Measurements from ENCODE around the gene PPP4R1. TPM values are rescaled to one million over a fixed set of nuclear protein-coding genes. Genes with fewer than 3 reads are reported as not detected.

PPP4R1 gene
- total and polyA plus RNA-seq, 2 of the 4 experiments (the other 2 are of a cell fraction): 80.6 to 123 TPM

- no peak overlapping the region for H2AFZ ChIP-seq (replicated peaks; ENCODE audit: low read length, poor library complexity)
- H3K9me1 ChIP-seq (ENCODE audit: insufficient read depth, low read length): peaks cover 7% of the 10 kb centered on the region; the same call in 1 of the 2 replicates
- POLR2A ChIA-PET (ENCODE audit: unreplicated experiment): no interaction called here
- H3K18ac ChIP-seq (ENCODE audit: low read depth, low read length): peak overlapping the region; percentile 22; the same call in 1 of the 2 replicates
- peaks cover 13 to 17% of the 10 kb centered on the region in 2 experiments; a peak in 3 of 4 replicates for H3K79me1 ChIP-seq (ENCODE audit: low read depth in 1 of 2, low read length in 2 of 2)
- peak overlapping the region; percentile 93; the same call in 1 of the 2 replicates for H2BK20ac ChIP-seq (ENCODE audit: low read depth, low read length)
- dilution Hi-C loops (cut with HindIII; ENCODE audit: low sequenced_read_pairs, unreplicated experiment) (no loop called here), in situ Hi-C loops (cut with MboI; ENCODE audit: low sequenced_read_pairs) (no loop called here), intact Hi-C loops (cut with micrococcal nuclease) (no loop called here)
- peaks cover 4% of the 10 kb centered on the region; the same call in 1 of the 2 replicates for H4K20me1 ChIP-seq (ENCODE audit: insufficient read depth, low read length)
- no peaks in the 10 kb centered on the region for H3K27me3 ChIP-seq (ENCODE audit: control insufficient read depth, insufficient read depth, low read length)
- no peak overlapping the region for H3K9ac ChIP-seq (ENCODE audit: low read depth, low read length)
- BruUV-seq (replicated peaks): no TSS peak
- no peak overlapping the region for H4K91ac ChIP-seq (ENCODE audit: insufficient read depth, low read depth, low read length)
- peak overlapping the region; percentile 6; the same call in 1 of the 2 replicates for H3K4ac ChIP-seq (ENCODE audit: low read depth, low read length)
- no peak overlapping the region for H4K5ac ChIP-seq (ENCODE audit: low read depth, low read length)
- peak overlapping the region in 1 of 2 experiments; percentile 68; a peak in 2 of 4 replicates for H4K8ac ChIP-seq (ENCODE audit: low read depth in 2 of 2, low read length in 2 of 2)
- 0 out of 2 replicates have a peak overlapping the region, but pooled peaks have one; percentile 6 for H3K14ac ChIP-seq (replicated peaks; ENCODE audit: low read depth, low read length)
- CTCF ChIA-PET: interaction anchor here (0.6 to 1.8 kb wide), 3 partner anchors 13 to 485 kb away, joined by 3 to 6 read pairs (median 4); no protein-coding TSS in a partner anchor
- H3K27ac ChIP-seq (ENCODE audit: insufficient read depth, low read length): peak overlapping the region; percentile 83
- no peak overlapping the region; the same call in 1 of the 2 replicates for H3K23ac ChIP-seq (ENCODE audit: low read depth, low read length)
- H2BK15ac ChIP-seq (ENCODE audit: low read depth, low read length): no peak overlapping the region
- H3K4me3 ChIP-seq (ENCODE audit: insufficient read depth, low read depth, low read length): no peak overlapping the region
- peak overlapping the region; percentile 58; the same call in 1 of the 2 replicates for H3K56ac ChIP-seq (ENCODE audit: extremely low read depth, insufficient read depth, low read length)
- TF ChIP-seq MAFK (IDR thresholded peaks at IDR 0.05; ENCODE audit: low read depth, low read length) (no peak), FOS (IDR thresholded peaks at IDR 0.05; ENCODE audit: low read depth, low read length) (peak; percentile 55; the same call in 1 of the 2 replicates)
- no peak overlapping the region for H2AK5ac ChIP-seq (ENCODE audit: low read depth, low read length)
- peak; percentile 77 for ATAC-seq (ENCODE audit: low read depth)
- peaks cover 12% of the 10 kb centered on the region for H3K4me1 ChIP-seq (ENCODE audit: control insufficient read depth, insufficient read depth, low read length)
- H3K9me3 ChIP-seq (ENCODE audit: control insufficient read depth, insufficient read depth, low read length): no peaks in the 10 kb centered on the region
- no CpG with 5 or more reads among the region's 1 CpG for WGBS, 2 experiments (ENCODE audit: extremely low coverage in 2 of 2, insufficient read length in 1 of 2)
- H3K36me3 ChIP-seq (ENCODE audit: control insufficient read depth, insufficient read depth, low read length): no peaks in the 10 kb centered on the region
- H2BK5ac ChIP-seq (ENCODE audit: low read depth, low read length, poor library complexity, severe bottlenecking): peak overlapping the region; percentile 69
- H2AK9ac ChIP-seq (replicated peaks; ENCODE audit: low read depth, low read length, poor library complexity): no peak overlapping the region
- H2BK120ac ChIP-seq (ENCODE audit: low read depth, low read length): peak overlapping the region; percentile 87
- peak overlapping the region; percentile 64; the same call in 1 of the 2 replicates for H3K4me2 ChIP-seq (ENCODE audit: low read depth, low read length)
- DNase-seq: peak; percentile 92
Measured at GRCh38 chr18:9619545-9619944, 5.2 kb upstream of the PPP4R1 start.
